GM18868 (cell line): ENCODE measurements around the gene SLC7A4.

ENCODE experiments used
- ATAC-seq: cut with Tn5 transposase; IDR thresholded peaks from one replicate; pipeline ENCODE4 v1.9.1; 2021; ENCODE audit warnings: mild to moderate bottlenecking, moderate library complexity; ENCODE audit not compliant: unreplicated experiment

Gene SLC7A4

GRCh38 chr22:20989323-20990138 is 42.8 kb downstream of the SLC7A4 start:
- no peak for ATAC-seq

GRCh38 chr22:20988573-20989322 is 43.6 kb downstream of the SLC7A4 start:
- ATAC-seq, result no peak

DNA sequence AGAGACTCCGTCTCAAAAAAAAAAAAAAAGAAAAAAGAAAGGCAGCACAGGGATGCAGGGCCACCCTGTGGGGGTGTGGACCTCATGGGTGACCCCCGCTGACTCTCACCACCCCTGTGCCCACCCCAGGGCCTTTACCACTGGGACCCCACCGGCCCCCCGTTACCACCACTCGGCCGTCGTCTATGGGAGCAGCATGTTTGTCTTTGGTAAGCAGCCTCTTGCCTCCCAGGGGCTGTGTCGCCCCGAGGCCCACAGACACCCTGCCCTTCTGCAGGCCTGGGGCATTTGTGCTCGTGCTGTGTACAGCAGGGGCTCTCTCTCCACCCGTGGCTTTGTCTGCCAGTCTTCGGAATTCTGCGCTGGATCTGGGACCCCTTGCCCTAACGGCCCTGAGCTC is 45.0 kb downstream of the SLC7A4 start:
- no peak for ATAC-seq

DNA sequence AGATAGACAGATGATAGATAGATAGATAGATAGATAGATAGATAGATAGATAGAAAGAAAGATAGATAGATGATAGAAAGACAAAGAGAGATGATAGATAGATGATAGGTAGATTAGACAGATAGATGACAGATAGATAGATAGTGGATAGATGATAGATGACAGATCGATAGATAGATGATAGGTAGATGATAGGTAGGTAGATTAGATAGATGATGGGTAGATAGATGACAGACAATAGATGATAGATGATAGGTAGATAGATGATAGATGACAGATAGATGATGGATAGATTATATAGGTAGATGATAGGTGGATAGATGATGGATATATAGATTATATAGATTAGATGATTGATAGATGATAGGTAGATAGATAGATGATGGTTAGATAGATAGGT is 46.0 kb downstream of the SLC7A4 start:
- no peak for ATAC-seq

GRCh38 chr22:20985720-20986119 is 46.6 kb downstream of the SLC7A4 start:
- ATAC-seq, result no peak

DNA sequence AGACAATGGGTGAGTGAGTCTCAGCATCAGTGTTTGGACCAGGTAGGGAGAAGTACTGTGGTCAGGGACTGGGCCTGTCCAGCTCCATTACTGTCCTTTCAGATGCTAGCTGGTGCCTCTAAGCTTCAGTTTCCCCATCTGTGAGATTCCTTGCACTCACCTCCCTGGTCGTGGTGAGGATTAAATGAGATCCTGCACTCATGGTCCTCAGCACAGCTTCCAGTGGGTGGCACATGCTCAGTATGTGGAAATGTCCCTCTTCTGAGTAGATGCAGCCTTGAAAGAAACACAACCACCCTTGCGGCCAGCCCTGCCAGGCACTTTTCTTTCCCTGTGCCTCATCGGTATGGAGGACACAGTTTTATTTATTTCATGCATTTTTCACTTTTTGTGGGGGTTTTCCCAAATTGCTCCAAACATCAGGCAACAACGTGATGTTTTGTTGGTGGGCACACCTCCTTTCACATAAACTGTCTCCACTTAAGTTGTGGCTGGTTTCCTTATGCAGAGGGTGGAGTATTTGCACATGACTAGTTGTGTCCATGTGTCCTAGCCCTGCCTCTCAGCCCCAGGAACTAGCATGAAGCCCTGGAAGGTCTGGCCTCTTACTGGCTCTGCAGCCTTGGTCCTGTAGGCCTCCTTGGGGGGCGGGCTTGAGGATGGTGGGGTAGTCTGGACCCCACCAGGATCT is 49.1 kb downstream of the SLC7A4 start:
- ATAC-seq, result no peak

- peak; percentile 17 for ATAC-seq
Observed at GRCh38 chr22:20982563-20982882, 49.8 kb downstream of the SLC7A4 start.

DNA sequence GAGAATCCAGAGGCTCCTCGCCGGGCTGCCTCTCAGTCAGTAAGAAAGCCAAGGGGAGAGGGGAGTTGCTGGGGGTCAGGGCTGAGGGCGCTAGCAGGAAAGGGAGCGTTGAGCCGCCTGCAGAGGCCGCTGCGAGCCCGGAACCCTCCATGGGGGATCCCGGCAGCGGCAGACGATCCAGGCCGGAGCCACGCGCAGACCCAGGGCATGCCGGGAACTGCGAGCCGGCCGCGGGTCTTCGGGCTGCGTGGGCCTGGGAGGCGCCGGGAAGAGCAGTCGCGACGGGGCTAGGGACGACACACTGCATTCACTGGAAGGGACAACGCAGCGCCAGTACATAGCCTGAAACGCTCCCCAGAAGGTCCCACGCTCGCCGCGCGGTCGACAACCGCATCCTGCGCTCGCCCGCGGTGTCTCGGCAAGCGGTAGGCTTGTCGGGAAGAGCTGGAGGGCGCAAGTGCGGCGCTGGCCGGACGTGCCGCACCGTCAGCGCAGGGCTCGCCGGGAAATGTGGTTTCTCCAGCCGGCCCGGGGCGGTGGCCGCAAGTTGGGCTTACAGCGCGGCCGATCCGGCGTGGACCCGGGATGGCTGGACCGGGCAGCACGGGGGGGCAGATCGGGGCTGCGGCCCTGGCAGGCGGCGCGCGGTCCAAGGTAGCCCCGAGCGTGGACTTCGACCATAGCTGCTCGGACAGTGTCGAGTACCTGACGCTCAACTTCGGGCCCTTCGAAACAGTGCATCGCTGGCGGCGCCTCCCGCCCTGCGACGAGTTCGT is 50.4 kb downstream of the SLC7A4 start, which contains the start of gene LZTR1:
TSS of gene LZTR1 (plus strand) at position 511 of the 776 bp plus-strand sequence. CDS start at position 586, 75 bp downstream.
- ATAC-seq, result peak; percentile 87

DNA sequence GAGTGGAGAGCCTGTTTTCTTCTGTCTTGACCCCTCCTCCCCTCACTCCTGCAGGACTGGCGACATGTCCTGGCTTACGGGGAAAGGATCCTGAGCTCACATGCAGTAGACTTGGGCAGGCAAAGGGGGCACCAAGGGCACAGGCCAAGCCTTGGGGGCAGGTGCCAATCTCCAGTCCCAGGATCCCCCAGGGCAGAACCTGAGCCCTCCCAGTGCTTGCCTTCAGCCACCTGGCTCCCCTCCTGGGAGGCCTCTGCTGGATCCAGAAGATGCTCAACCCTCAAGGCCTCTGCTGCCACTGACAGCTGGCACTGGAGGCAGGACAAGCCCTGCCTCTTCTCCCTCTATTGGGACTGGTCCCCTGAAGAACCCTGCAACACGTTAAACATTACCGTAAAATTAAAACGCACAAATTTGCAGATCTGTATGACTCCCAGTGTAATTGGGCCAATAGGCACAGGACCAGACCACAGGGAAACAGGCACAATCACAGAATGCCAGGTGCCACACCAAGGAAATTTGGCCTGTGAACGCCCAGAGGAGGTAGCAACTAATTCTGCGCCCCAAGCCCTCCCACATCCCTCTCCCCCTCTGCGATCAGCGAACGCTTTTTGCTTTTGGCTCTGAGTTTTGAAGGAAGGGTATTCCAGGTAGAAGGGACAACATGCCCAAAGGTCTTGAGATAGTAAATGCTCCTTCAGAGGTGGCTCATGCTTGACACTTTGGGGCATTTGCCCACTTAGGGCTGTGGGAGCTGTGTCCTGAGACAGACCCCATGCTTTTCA is 51.2 kb downstream of the SLC7A4 start:
- ATAC-seq, result no peak

DNA sequence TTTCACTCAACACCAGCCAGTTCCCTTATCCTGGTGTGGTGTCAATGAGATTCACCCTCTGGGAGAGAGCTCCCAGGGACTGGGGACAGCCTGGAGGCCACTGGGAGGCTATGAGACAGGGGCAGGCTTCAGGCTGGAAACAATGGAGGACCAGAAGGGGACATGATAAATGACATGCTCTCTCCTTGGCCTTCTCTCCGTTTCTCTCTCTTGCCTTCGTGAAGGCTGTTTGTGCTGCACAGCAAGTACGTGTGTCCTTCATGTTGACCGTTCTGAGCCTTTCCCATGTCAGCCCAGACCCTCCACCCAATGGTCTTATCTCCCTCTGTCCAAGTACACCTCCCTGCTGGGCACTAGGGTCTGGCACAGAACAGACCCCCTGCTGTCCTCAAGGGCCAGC is 51.8 kb downstream of the SLC7A4 start:
- no peak for ATAC-seq

DNA sequence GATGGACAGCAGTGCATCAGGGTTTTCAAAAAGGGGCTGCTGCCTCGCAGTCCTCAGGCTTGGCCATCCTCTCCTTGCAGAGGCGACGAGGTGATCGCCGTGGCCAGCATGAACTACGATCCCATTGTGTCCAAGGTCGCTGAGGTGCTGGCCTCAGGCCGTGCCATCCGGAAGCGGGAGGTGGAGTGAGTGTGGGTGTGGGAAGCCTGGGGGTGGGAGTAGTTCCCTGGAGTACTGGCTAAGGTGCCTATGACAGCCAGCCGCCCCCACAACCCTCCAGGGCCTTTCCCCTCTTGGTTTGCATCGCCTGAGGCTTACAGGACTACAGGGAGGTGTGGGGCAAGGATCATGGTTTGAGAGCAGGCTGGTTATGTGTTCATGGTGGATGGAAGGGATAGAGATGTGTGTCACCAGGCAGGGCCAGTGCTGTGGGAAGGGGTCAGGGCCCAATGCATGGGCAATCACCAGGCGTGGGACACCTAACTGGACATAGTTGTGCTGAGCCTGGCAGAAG is 52.4 kb downstream of the SLC7A4 start:
- ATAC-seq, result no peak

DNA sequence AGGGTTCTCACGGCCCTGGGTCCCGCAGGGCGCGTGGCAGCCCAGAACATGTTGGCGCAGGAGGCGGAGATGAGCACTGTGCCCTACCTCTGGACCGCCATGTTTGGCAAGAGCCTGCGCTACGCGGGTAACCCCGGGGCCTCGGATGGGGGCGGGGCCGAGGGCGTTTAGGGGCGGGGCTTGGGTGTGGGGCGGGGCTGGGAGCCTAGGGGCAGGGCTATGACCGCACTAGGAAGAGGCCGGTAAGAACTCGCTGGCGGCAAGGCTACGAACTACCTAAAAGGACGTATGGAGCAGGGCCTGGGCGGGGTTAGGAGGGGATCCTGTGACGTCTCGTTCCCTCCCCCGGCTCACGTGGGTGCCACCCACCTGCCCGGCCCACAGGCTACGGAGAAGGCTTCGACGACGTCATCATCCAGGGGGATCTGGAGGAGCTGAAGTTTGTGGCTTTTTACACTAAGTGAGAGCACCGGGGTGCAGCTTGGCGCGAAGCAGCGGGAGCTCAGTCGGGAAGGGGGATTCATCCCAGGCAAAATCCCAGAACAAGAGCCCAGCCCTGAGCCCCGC is 53.0 kb downstream of the SLC7A4 start:
- ATAC-seq, result no peak
